HepG2 (cell line): ENCODE measurements around the gene CALD1. TPM values are rescaled to one million over a fixed set of nuclear protein-coding genes. Genes with fewer than 3 reads are reported as not detected.

Experiments
- ATAC-seq: fragments of 200-7000 bp; cut with Tn5 transposase; 3 replicates; pipeline ENCODE4 v1.9.1; 2020; ENCODE audit warnings: mild to moderate bottlenecking, moderate library complexity
- BruUV-seq: library from RNA; stranded (reverse); fragments of 400-500 nt; replicated peaks from 2 replicates; lab custom pipeline; 2021; lab: Mats Ljungman, UMichigan
- CTCF ChIA-PET: fragments of 300-600 bp; formaldehyde crosslinking; extraction: SDS; loops from one replicate; lab custom pipeline; 2021; ENCODE audit warnings: low total read pairs, inconsistent platforms, low intra/inter-chr PET ratio; lab: Yijun Ruan, JAX
- POLR2A ChIA-PET: fragments of 350-600 bp; sonication (Branson Sonifier 250); formaldehyde crosslinking; loops from one replicate; lab custom pipeline; 2020; ENCODE audit warnings: antibody characterized with exemption, inconsistent platforms; lab: Yijun Ruan, JAX
- DNase-seq: peaks from one replicate; pipeline ENCODE4 v3.0.0-alpha.2; 2015; ENCODE audit warnings: low spot score
- FAIRE-seq: peaks from 3 replicates; lab custom pipeline; 2011; peaks lifted over from hg19 to GRCh38; lab: Jason Lieb, UNC
- H2AFZ ChIP-seq: one replicate; pipeline ENCODE4 v1.6.1; 2011; ENCODE audit warnings: low read length, inconsistent platforms
- H3K27ac ChIP-seq: fragments of 300-600 bp; 3 replicates; pipeline ENCODE4 v1.8.0; 2011; ENCODE audit warnings: mixed run types, mild to moderate bottlenecking, mixed read lengths, low read length, inconsistent platforms; ENCODE audit not compliant: insufficient read depth; ENCODE audit errors: extremely low read length
- H3K27me3 ChIP-seq, 2 experiments: fragments of 200-600 bp in 1 of 2; 2 replicates in 1 of 2; 3 replicates in 1 of 2; pipeline versions ENCODE4 v1.6.0 to v1.8.0; 2011; ENCODE audit warnings: low read length in 2 of 2, mild to moderate bottlenecking in 2 of 2, moderate library complexity in 2 of 2, inconsistent platforms in 1 of 2; ENCODE audit not compliant: insufficient read depth in 2 of 2, control insufficient read depth in 1 of 2
- H3K36me3 ChIP-seq, 2 experiments: fragments of 200-600 bp in 1 of 2; replicated peaks in 1 of 2; 2 replicates in 1 of 2; 3 replicates in 1 of 2; pipeline versions ENCODE4 v1.5.1 to v1.8.0; 2011; ENCODE audit warnings: low read length in 2 of 2, inconsistent platforms in 1 of 2; ENCODE audit not compliant: insufficient read depth in 2 of 2, control insufficient read depth in 1 of 2
- H3K4me1 ChIP-seq: 2 replicates; pipeline ENCODE4 v1.5.1; 2012; ENCODE audit warnings: low read length, inconsistent platforms; ENCODE audit not compliant: insufficient read depth
- H3K4me2 ChIP-seq: 2 replicates; pipeline ENCODE4 v1.6.0; 2011; ENCODE audit warnings: low read depth, low read length, inconsistent platforms
- H3K4me3 ChIP-seq, 3 experiments: fragments of 200-600 bp in 1 of 3; sonication (generic), shearing (Covaris generic) in 1 of 3; replicated peaks in 1 of 3; 2 replicates each; pipeline ENCODE4 v1.5.1; 2011 to 2016; ENCODE audit warnings: low read length in 3 of 3, inconsistent platforms in 2 of 3, low read depth in 2 of 3, mild to moderate bottlenecking in 2 of 3, control low read depth in 1 of 3, mixed read lengths in 1 of 3; ENCODE audit not compliant: insufficient read depth in 1 of 3
- H3K79me2 ChIP-seq: one replicate; pipeline ENCODE4 v1.6.1; 2011; ENCODE audit warnings: low read length, inconsistent platforms; ENCODE audit not compliant: insufficient read depth
- H3K9ac ChIP-seq: 2 replicates; pipeline ENCODE4 v1.6.0; 2011; ENCODE audit warnings: mild to moderate bottlenecking, low read depth, low read length, inconsistent platforms; ENCODE audit not compliant: insufficient read depth
- H3K9me3 ChIP-seq: 2 replicates; pipeline ENCODE4 v1.5.1; 2012; ENCODE audit warnings: mild to moderate bottlenecking, low read length
- H4K20me1 ChIP-seq: 2 replicates; pipeline ENCODE4 v1.6.0; 2011; ENCODE audit warnings: inconsistent platforms, mild to moderate bottlenecking, low read length, moderate library complexity; ENCODE audit not compliant: insufficient read depth
- ADNP ChIP-seq: sonication (generic); formaldehyde crosslinking; IDR thresholded peaks from 2 replicates; pipeline ENCODE4 v1.4.0; 2020; ENCODE audit warnings: missing genetic modification reagents
- ETV5 ChIP-seq: IDR thresholded peaks from 2 replicates; pipeline ENCODE4 v1.6.1; 2018; ENCODE audit warnings: missing biosample characterization, missing genetic modification reagents, inconsistent platforms, borderline replicate concordance
- HNF4G ChIP-seq, 2 experiments: sonication (generic) in 1 of 2; formaldehyde crosslinking in 1 of 2; IDR thresholded peaks; 2 replicates each; pipeline versions ENCODE4 v1.4.0 to v1.6.1; 2011 to 2020; ENCODE audit warnings: borderline replicate concordance in 2 of 2, low read depth in 2 of 2, mild to moderate bottlenecking in 2 of 2, low read length in 1 of 2, missing genetic modification reagents in 1 of 2, moderate library complexity in 1 of 2
- KDM6A ChIP-seq: IDR thresholded peaks from 2 replicates; pipeline ENCODE4 v1.6.1; 2016; ENCODE audit warnings: low read depth
- LCORL ChIP-seq, 2 experiments: fragments of 450-650 bp in 1 of 2; sonication (generic) in 1 of 2; formaldehyde crosslinking in 1 of 2; IDR thresholded peaks; 2 replicates each; pipeline versions ENCODE4 v1.5.0 to v1.6.1; 2017 to 2020; ENCODE audit warnings: antibody characterized with exemption in 1 of 2, missing genetic modification reagents in 1 of 2
- ZBTB3 ChIP-seq: sonication (generic); formaldehyde crosslinking; IDR thresholded peaks from 2 replicates; pipeline ENCODE4 v1.4.0; 2020; ENCODE audit warnings: low read depth, mild to moderate bottlenecking, moderate library complexity, missing genetic modification reagents, borderline replicate concordance
- ZNF24 ChIP-seq: fragments of 450-650 bp; IDR thresholded peaks from 2 replicates; pipeline ENCODE4 v1.6.1; 2017; ENCODE audit warnings: antibody characterized with exemption, mild to moderate bottlenecking
- ZNF501 ChIP-seq: sonication (generic); formaldehyde crosslinking; IDR thresholded peaks from 2 replicates; pipeline ENCODE4 v1.5.1; 2020; ENCODE audit warnings: mild to moderate bottlenecking, moderate library complexity, missing genetic modification reagents
- ZNF607 ChIP-seq: sonication (generic); formaldehyde crosslinking; IDR thresholded peaks from 2 replicates; pipeline ENCODE4 v1.5.1; 2020; ENCODE audit warnings: missing genetic modification reagents, mild to moderate bottlenecking, borderline replicate concordance
- ZNF724P ChIP-seq: sonication (generic); formaldehyde crosslinking; IDR thresholded peaks from 2 replicates; pipeline ENCODE4 v1.8.0; 2022; ENCODE audit warnings: missing genetic modification reagents, borderline replicate concordance
- WGBS: methylation state at CpG from one replicate; pipeline ENCODE4 v1.1.6; 2017; ENCODE audit warnings: low lambda C conversion rate; 5-methylcytosine and 5-hydroxymethylcytosine counted together
- in situ Hi-C: cut with HindIII; loops from 2 replicates; pipeline ENCODE4 v1.10.0; 2017; ENCODE audit warnings: low pct_unique_long_range_greater_than_20kb; ENCODE audit not compliant: extremely low pct_ligation_motif_present
- intact Hi-C: fragments of 100-400 bp; cut with micrococcal nuclease; formaldehyde crosslinking; loops from one replicate; pipeline ENCODE4 v1.10.0; 2022; ENCODE audit not compliant: unreplicated experiment
- polyA plus RNA-seq, 8 experiments: library from polyadenylated mRNA; depleted of rRNA in 3 of 8; stranded (reverse) in 7 of 8; unstranded in 1 of 8; fragments of >200 nt; fragmentation: Illumina TruSeq in 4 of 8; extraction: Trizol in 4 of 8; gene quantifications; 2 replicates each; pipeline versions ENCODE4 v1.2.1 to v1.2.3, GENCODE V29; 2011 to 2016; ENCODE audit warnings: low read depth in 4 of 8, missing spikeins in 1 of 8, mixed read lengths in 1 of 8; ENCODE audit not compliant: insufficient read depth in 1 of 8
- total RNA-seq, 5 experiments: library from RNA; depleted of rRNA; stranded (reverse); fragments of >200 nt; fragmentation: Illumina TruSeq; extraction: Trizol; gene quantifications; 2 replicates each; pipeline ENCODE4 v1.2.3, GENCODE V29; 2016; ENCODE audit warnings: low read depth in 1 of 5
- TF ChIP-seq, protein P1 (sequence below): IDR thresholded peaks from 2 replicates; pipeline ENCODE4 v1.6.1; 2012; ENCODE audit warnings: inconsistent platforms

Gene CALD1
- total and polyA plus RNA-seq, 2 of the 13 experiments (the other 11 are each of a cell fraction or from before 2014, with no cell fraction given): 53.0 to 112 TPM

DNA sequence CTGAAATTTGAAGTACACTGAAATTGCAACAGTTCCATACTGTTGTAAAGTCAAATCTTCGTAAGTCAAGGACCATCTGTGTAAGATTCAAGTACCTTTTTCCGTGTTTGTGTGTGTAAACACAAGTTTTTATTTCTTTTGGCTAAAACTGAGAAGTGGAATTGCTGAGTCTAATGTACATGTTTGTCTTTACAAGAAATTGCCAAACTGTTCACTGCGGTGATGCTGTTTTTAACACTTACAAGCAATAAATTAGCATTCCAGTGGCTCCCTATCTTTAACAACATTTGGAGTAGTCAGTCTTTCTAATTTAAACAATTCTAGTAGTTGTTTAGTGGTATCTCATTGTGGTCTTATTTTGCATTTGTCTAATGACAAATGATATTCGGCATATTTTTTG is 23.3 kb downstream of the CALD1 start (continued):
- TF ChIP-seq ZNF607 (no peak), ZNF724P (CRISPR knock-in tag) (no peak), ZNF501 (CRISPR knock-in tag) (no peak), HNF4G (IDR thresholded peaks at IDR 0.05; ENCODE audit: borderline replicate concordance, low read depth, low read length) (no peak), HNF4G (CRISPR knock-in tag; IDR thresholded peaks at IDR 0.05; ENCODE audit: borderline replicate concordance, low read depth) (no peak)

DNA sequence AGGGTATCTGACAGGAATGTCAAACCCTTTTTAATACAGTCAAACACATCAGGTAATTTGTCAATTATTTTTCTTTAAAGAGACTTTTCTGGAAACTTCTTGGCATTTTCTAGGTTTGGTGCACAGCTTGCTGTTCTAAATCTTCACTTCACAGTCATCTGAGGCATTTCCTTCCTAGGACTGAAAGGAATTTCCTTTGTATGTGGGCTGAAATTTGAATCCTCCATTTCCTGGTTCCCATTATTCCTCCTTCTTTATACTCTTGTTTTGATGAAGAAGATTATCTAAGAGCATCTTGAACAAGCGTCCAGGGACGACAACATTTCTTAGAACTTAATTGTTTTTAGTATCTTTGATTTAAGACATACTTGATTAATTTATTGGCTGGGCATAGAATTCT is 24.9 kb downstream of the CALD1 start:
- POLR2A ChIA-PET: no interaction called here

More for the DNA sequence above, 24.9 kb downstream of the CALD1 start:
- no peak overlapping the region for H3K9ac ChIP-seq
- DNase-seq (no peak), FAIRE-seq (no peak), ATAC-seq (no peak)
- no peak overlapping the region for H3K4me2 ChIP-seq
- in situ Hi-C loops (no loop called here), intact Hi-C loops (no loop called here)
- H3K27me3 ChIP-seq: 0 out of 5 replicates have a peak, but pooled peaks cover 0 to 3% of the 10 kb centered on the region in 2 experiments
- no TSS peak for BruUV-seq
- no peaks in the 10 kb centered on the region for H3K79me2 ChIP-seq
- H3K4me3 ChIP-seq: no peak overlapping the region
- H4K20me1 ChIP-seq: no peaks in the 10 kb centered on the region
- no peak overlapping the region for H3K27ac ChIP-seq
- no peaks in the 10 kb centered on the region for H3K9me3 ChIP-seq
- no peak overlapping the region for H2AFZ ChIP-seq
- TF ChIP-seq ZBTB3 (CRISPR knock-in tag): no peak
- TF ChIP-seq KDM6A: no peak
- TF ChIP-seq, protein P1, sequence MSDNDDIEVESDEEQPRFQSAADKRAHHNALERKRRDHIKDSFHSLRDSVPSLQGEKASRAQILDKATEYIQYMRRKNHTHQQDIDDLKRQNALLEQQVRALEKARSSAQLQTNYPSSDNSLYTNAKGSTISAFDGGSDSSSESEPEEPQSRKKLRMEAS: no peak
- no peak for TF ChIP-seq ZNF24
- TF ChIP-seq ADNP: no peak
- TF ChIP-seq ETV5 (CRISPR knock-in tag): no peak
- no peak for TF ChIP-seq LCORL (IDR thresholded peaks at IDR 0.05)
- no peak for TF ChIP-seq LCORL (CRISPR knock-in tag; IDR thresholded peaks at IDR 0.05)
- WGBS: 28% methylated on average over 2 of the region's 2 CpGs
- CTCF ChIA-PET: no interaction called here
- H3K4me1 ChIP-seq: no peaks in the 10 kb centered on the region
- no peaks in the 10 kb centered on the region for H3K36me3 ChIP-seq
